Transverse colon (tissue), 4 donors: Measurements from ENCODE around the gene CYSTM1. TPM values are rescaled to one million over a fixed set of nuclear protein-coding genes. Genes with fewer than 3 reads are reported as not detected.
A peak's percentile ranks its signal among the peaks of the same experiment; 100 is the strongest.

ENCODE experiments used
- DNase-seq: peaks from one replicate; pipeline ENCODE4 v3.0.0-alpha.2; 2019
- H3K27ac ChIP-seq, 4 donors: fragments of 200-600 bp; sonication (generic); 2 replicates each; pipeline ENCODE4 v1.5.1; 2016 to 2018; ENCODE audit warnings: inconsistent platforms in 4 of 4
- H3K27me3 ChIP-seq: fragments of 200-600 bp; sonication (generic); 2 replicates; pipeline ENCODE4 v1.5.1; 2017; ENCODE audit warnings: inconsistent platforms
- H3K36me3 ChIP-seq, 4 donors: fragments of 200-600 bp; sonication (generic); 2 replicates each; pipeline ENCODE4 v1.5.1; 2017 to 2019; ENCODE audit warnings: inconsistent platforms in 4 of 4
- H3K4me1 ChIP-seq, 4 donors: fragments of 200-600 bp; sonication (generic); 2 replicates each; pipeline ENCODE4 v1.5.1; 2017 to 2020; ENCODE audit warnings: inconsistent platforms in 4 of 4
- H3K4me3 ChIP-seq, 4 donors: fragments of 200-600 bp; sonication (generic); 1 replicate in 1 of 4; 2 replicates in 3 of 4; pipeline versions ENCODE4 v1.5.1 to v1.6.1; 2017 to 2019; ENCODE audit warnings: inconsistent platforms in 4 of 4
- H3K9me3 ChIP-seq, 2 donors: fragments of 200-600 bp; sonication (generic); 2 replicates each; pipeline ENCODE4 v1.5.1; 2017 to 2019; ENCODE audit warnings: inconsistent platforms in 2 of 2
- EP300 ChIP-seq: sonication (generic); formaldehyde crosslinking; IDR thresholded peaks from one replicate; pipeline ENCODE4 v1.6.1; 2017; ENCODE audit warnings: antibody characterized with exemption, low read depth
- POLR2A ChIP-seq: fragments of 450-650 bp; IDR thresholded peaks from one replicate; pipeline ENCODE4 v1.6.1; 2016; ENCODE audit warnings: antibody characterized with exemption, mild to moderate bottlenecking, moderate library complexity
- POLR2AphosphoS5 ChIP-seq, 3 donors: sonication (generic); formaldehyde crosslinking; IDR thresholded peaks; one replicate each; pipeline ENCODE4 v1.6.1; 2016; ENCODE audit warnings: antibody characterized with exemption in 3 of 3
- WGBS, 2 donors: methylation state at CpG; one replicate each; pipeline ENCODE4 v1.1.5; 2018; ENCODE audit warnings: low coverage in 1 of 2; 5-methylcytosine and 5-hydroxymethylcytosine counted together
- in situ Hi-C, 4 donors: fragments of 200-750 bp; cut with MboI; loops; one replicate each; pipeline versions ENCODE4 v1.15.0 to v1.15.1; 2017; ENCODE audit warnings: low sequenced_read_pairs in 3 of 4, low pct_ligation_motif_present in 1 of 4, low pct_unique_long_range_greater_than_20kb in 1 of 4
- intact Hi-C: fragments of 100-400 bp; cut with DNase I; formaldehyde crosslinking; loops from one replicate; pipeline ENCODE4 v1.15.1; 2023; ENCODE audit warnings: low total_unique reads
- total RNA-seq, 4 donors: library from RNA; depleted of rRNA; stranded (reverse); fragments of >200 nt; gene quantifications; one replicate each; pipeline ENCODE4 v1.1.0, GENCODE V29; 2016
- TF ChIP-seq, protein P1 (sequence below), 5 experiments: fragments of 200-600 bp in 3 of 5; fragments of 450-650 bp in 2 of 5; sonication (generic) in 3 of 5; IDR thresholded peaks; 1 replicate in 2 of 5; 2 replicates in 3 of 5; pipeline ENCODE4 v1.5.1; 2016 to 2017; ENCODE audit warnings: antibody characterized with exemption in 5 of 5, inconsistent platforms in 3 of 5, mild to moderate bottlenecking in 2 of 5, moderate library complexity in 1 of 5

The CYSTM1 gene
- total RNA-seq, 4 donors from 2014 or later: 32.8 to 264 (median 107) TPM

DNA sequence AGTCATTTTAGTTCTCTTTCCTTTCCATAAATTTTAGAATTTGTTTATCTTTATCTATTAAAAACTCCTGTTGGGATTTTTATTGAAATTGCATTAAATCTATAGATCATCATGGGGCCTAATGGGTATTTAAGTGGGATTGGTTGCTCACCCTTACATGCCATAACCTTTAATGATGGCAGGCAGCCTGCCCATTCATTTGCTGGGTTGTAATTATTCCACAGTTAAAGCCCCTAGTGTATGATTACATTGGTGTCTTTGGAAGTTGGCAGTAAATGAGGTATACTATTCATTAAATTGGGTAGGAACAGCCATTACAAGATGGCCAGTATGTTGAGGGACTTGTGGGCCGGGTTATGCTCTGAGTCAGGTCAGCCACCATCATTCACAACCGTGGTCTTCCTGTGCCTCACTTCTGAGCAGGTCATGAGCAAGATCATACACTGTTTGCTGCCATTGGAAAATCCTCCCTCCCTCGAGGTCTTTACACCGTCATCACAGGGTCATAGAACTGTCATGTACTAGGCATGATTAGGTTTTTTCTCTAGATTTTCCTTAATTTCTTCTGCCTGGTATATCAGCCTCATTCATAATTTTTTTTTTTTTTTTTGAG, 59.5 kb downstream of the CYSTM1 start:
- TF ChIP-seq EP300 (no peak), POLR2AphosphoS5 (IDR thresholded peaks at IDR 0.05) (no peak), POLR2A (no peak)
- TF ChIP-seq, protein P1, sequence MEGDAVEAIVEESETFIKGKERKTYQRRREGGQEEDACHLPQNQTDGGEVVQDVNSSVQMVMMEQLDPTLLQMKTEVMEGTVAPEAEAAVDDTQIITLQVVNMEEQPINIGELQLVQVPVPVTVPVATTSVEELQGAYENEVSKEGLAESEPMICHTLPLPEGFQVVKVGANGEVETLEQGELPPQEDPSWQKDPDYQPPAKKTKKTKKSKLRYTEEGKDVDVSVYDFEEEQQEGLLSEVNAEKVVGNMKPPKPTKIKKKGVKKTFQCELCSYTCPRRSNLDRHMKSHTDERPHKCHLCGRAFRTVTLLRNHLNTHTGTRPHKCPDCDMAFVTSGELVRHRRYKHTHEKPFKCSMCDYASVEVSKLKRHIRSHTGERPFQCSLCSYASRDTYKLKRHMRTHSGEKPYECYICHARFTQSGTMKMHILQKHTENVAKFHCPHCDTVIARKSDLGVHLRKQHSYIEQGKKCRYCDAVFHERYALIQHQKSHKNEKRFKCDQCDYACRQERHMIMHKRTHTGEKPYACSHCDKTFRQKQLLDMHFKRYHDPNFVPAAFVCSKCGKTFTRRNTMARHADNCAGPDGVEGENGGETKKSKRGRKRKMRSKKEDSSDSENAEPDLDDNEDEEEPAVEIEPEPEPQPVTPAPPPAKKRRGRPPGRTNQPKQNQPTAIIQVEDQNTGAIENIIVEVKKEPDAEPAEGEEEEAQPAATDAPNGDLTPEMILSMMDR (IDR thresholded peaks at IDR 0.05): no peak
- intact Hi-C loops: no loop called here
- WGBS, 2 donors: 89 to 100% methylated on average over 2 to 4 of the region's 4 CpGs
- Histone ChIP-seq H3K27ac (no peak overlapping the region), H3K36me3 (no peaks in the 10 kb centered on the region), H3K4me1 (peaks cover 0 to 16% (median 5%) of the 10 kb centered on the region in 4 donors), H3K27me3 (no peaks in the 10 kb centered on the region), H3K9me3 (no peaks in the 10 kb centered on the region), H3K4me3 (no peak overlapping the region)
- DNase-seq: no peak
- in situ Hi-C loops: loop anchor here in 1 of 4 donors (25.0 kb wide), 1 partner anchor 478 kb away; the partner anchor contains the start of gene ZMAT2

DNA sequence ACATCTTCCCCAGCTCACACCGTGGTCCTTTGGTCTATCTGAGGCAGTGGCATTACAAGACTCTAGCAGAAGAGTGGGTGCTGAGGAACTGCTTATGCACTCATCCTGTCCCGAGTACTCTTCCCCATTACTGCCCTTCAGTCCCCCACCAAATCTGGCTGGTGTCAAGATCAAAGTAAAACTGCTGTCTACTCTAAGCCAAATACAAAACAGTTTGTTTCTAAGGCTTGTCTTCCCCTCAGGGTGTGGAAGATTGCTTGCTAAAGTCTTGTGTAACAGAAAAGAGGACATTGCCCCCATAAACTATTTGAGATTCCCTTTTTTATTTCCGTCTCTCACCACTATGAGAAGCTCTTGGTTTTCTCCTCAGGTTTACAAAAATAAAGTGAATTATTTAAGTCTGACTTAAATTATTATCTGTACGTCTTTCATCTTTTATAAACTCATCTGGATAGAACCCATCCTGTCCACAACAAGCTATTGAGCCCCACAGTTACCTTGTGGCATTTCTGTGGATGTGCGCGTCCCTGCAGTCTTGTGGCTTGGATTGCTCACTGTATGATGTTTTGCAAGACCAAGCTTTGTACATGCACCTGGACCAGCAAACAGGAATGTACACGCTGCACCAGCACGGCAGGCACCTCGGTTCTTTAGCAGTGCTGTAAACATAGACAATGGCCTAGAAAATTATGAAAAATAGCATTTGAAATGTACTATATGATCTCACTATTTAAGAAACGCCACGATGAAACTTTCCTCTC, 61.0 kb downstream of the CYSTM1 start:
- no peaks in the 10 kb centered on the region for H3K27me3 ChIP-seq
- peak overlapping the region in 3 of 4 donors; percentile 14 to 37 (median 23) for H3K27ac ChIP-seq
- no peak for DNase-seq
- in situ Hi-C loops (loop anchor here in 2 of 4 donors (5.0 to 25.0 kb wide), 2 partner anchors 116 to 476 kb away; partner anchors contain the start of gene ZMAT2 (in 1 of the 2)), intact Hi-C loops (no loop called here)
- no peaks in the 10 kb centered on the region for H3K36me3 ChIP-seq
- TF ChIP-seq EP300: no peak
- TF ChIP-seq, protein P1 (IDR thresholded peaks at IDR 0.05): no peak
- TF ChIP-seq POLR2A: no peak
- TF ChIP-seq POLR2AphosphoS5 (IDR thresholded peaks at IDR 0.05): no peak
- peaks cover 11 to 31% (median 17%) of the 10 kb centered on the region in 4 donors for H3K4me1 ChIP-seq
- no peak overlapping the region for H3K4me3 ChIP-seq
- no peaks in the 10 kb centered on the region for H3K9me3 ChIP-seq
- 49 to 77% methylated on average over 5 to 11 of the region's 11 CpGs for WGBS, 2 donors

DNA sequence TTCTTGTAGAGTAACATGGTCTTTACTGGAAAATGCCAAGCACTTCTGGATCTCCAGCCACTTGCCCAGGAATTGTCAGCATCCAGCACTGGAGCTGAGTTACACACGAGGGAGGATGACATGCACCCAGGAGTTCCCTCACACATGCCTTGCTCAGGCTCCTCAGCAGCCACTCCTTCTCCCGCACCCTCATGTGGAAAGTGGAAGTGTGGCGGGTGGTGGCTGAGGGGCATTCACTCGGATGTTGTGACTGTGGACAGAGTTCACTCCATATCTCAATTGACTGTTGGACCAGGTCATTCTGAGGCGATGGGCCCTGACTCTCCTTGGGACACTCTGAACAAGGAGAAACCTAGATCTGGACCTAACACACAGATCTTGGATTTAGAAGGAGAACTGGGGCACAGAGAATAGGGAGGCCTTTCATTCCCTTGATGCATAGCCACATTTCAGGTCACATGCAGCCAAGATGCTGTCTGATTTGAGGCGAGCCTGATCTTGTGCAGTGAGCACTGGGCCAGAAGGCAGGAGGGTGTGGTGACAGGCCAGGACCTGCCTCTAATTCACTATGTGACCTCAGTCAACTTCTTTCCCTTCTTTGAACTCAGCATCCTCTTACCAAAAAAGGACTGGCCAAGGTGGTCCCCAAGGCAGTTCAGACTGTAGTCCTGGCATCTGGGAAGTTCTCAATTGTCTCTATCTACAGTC, 62.1 kb downstream of the CYSTM1 start:
- WGBS, 2 donors: 80 to 84% methylated on average over 2 to 6 of the region's 6 CpGs
- no peaks in the 10 kb centered on the region for H3K36me3 ChIP-seq
- H3K4me3 ChIP-seq: no peak overlapping the region
- in situ Hi-C loops (loop anchor here in 2 of 4 donors (5.0 to 25.0 kb wide), 2 partner anchors 115 to 475 kb away; partner anchors contain the start of gene ZMAT2 (in 1 of the 2)), intact Hi-C loops (no loop called here)
- no peak overlapping the region for H3K27ac ChIP-seq
- H3K27me3 ChIP-seq: no peaks in the 10 kb centered on the region
- no peaks in the 10 kb centered on the region for H3K9me3 ChIP-seq
- no peak for DNase-seq
- TF ChIP-seq POLR2A: no peak
- TF ChIP-seq EP300: no peak
- TF ChIP-seq, protein P1 (IDR thresholded peaks at IDR 0.05): no peak
- no peak for TF ChIP-seq POLR2AphosphoS5 (IDR thresholded peaks at IDR 0.05)
- H3K4me1 ChIP-seq: peaks cover 20 to 42% (median 28%) of the 10 kb centered on the region in 4 donors

GRCh38 chr5:140238756-140239155, 63.8 kb downstream of the CYSTM1 start:
- H3K36me3 ChIP-seq: no peaks in the 10 kb centered on the region
- no peak for TF ChIP-seq POLR2A
- no peak for TF ChIP-seq EP300
- TF ChIP-seq, protein P1 (IDR thresholded peaks at IDR 0.05): no peak
- no peak for TF ChIP-seq POLR2AphosphoS5 (IDR thresholded peaks at IDR 0.05)
- WGBS, 2 donors: 94% methylated on average over 6 of the region's 6 CpGs; no CpG with 5 or more reads in 1 of the 2 donors
- intact Hi-C loops: no loop called here
- H3K4me1 ChIP-seq: peaks cover 24 to 55% (median 36%) of the 10 kb centered on the region in 4 donors
- in situ Hi-C loops: loop anchor here in 2 of 4 donors (5.0 to 25.0 kb wide), 2 partner anchors 114 to 474 kb away; partner anchors contain the start of gene ZMAT2 (in 1 of the 2)
- H3K27me3 ChIP-seq: no peaks in the 10 kb centered on the region
- no peak overlapping the region for H3K4me3 ChIP-seq
- H3K27ac ChIP-seq: no peak overlapping the region
- H3K9me3 ChIP-seq: no peaks in the 10 kb centered on the region
- no peak for DNase-seq
